ENCODE measurements around the gene ELF1. TPM values are rescaled to one million over a fixed set of nuclear protein-coding genes. Genes with fewer than 3 reads are reported as not detected.
A peak's percentile ranks its signal among the peaks of the same experiment; 100 is the strongest.

The ELF1 gene
- total and polyA plus RNA-seq, 2 of the 4 experiments (the other 2 are of a cell fraction) = 25.4 to 27.6 TPM

DNA sequence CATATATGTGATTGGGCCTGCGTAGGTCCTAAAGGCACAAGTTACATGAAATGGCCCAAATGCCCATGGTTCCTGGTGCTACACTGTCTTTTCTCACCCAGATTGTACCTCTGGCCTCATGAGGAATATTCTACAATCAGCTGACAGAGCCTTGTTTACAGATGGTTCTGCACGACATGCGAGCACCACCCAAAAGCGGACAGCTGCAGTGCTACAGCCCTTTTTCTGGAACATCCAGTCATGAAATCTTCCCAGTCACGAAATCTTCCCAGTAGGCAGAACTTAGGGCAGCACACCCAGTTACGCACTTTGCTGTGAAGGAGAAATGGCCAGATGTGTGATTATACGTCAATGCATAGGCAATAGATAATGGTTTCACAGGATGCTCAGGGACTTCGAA lies 7.7 kb upstream of the ELF1 start:
- H3K36me3 ChIP-seq (ENCODE audit: control insufficient read depth, insufficient read depth, low read length) = peaks cover 11% of the 10 kb centered on the region
- H3K79me1 ChIP-seq (ENCODE audit: low read depth in 1 of 2, low read length in 2 of 2) = peaks cover 37 to 74% of the 10 kb centered on the region in 2 experiments
- H3K4me1 ChIP-seq (ENCODE audit: control insufficient read depth, insufficient read depth, low read length) = no peaks in the 10 kb centered on the region; the same call in 1 of the 2 replicates
- intact Hi-C loops (cut with micrococcal nuclease) = no loop called here
- H4K20me1 ChIP-seq (ENCODE audit: insufficient read depth, low read length) = peaks cover 50% of the 10 kb centered on the region
- no peak overlapping the region for H3K23ac ChIP-seq (ENCODE audit: low read depth, low read length)
- no peak overlapping the region for H3K4me2 ChIP-seq (ENCODE audit: low read depth, low read length)
- ChIA-PET CTCF (no interaction called here), POLR2A (ENCODE audit: unreplicated experiment) (no interaction called here)
- in situ Hi-C loops (cut with MboI; ENCODE audit: low sequenced_read_pairs) = no loop called here
- H2BK20ac ChIP-seq (ENCODE audit: low read depth, low read length) = no peak overlapping the region
- no peak overlapping the region for H2AFZ ChIP-seq (replicated peaks; ENCODE audit: low read length, poor library complexity)
- H3K27ac ChIP-seq (ENCODE audit: insufficient read depth, low read length) = no peak overlapping the region
- 100% methylated on average over 5 of the region's 8 CpGs; no CpG with 5 or more reads in 1 of the 2 experiments for WGBS, 2 experiments (ENCODE audit: extremely low coverage in 2 of 2, insufficient read length in 1 of 2)
- no peak for ATAC-seq (ENCODE audit: low read depth)
- no peaks in the 10 kb centered on the region for H3K27me3 ChIP-seq (ENCODE audit: control insufficient read depth, insufficient read depth, low read length)
- no peak overlapping the region for H2BK15ac ChIP-seq (ENCODE audit: low read depth, low read length)
- H3K9ac ChIP-seq (ENCODE audit: low read depth, low read length) = no peak overlapping the region
- no peak overlapping the region for H2AK5ac ChIP-seq (ENCODE audit: low read depth, low read length)
- TF ChIP-seq RAD21 (IDR thresholded peaks at IDR 0.05; ENCODE audit: low read length) (no peak), FOS (IDR thresholded peaks at IDR 0.05; ENCODE audit: low read depth, low read length) (no peak), MXI1 (IDR thresholded peaks at IDR 0.05; ENCODE audit: borderline replicate concordance, low read depth, low read length) (no peak), SMC3 (IDR thresholded peaks at IDR 0.05; ENCODE audit: low read depth, low read length) (no peak), CHD1 (IDR thresholded peaks at IDR 0.05; ENCODE audit: low read depth, low read length) (no peak), MAFK (IDR thresholded peaks at IDR 0.05; ENCODE audit: low read depth, low read length) (no peak), USF2 (IDR thresholded peaks at IDR 0.05; ENCODE audit: low read depth, low read length) (no peak), CTCF (conservative IDR thresholded peaks at IDR 0.05; ENCODE audit: low read depth, low read length) (no peak)
- no peak overlapping the region for H3K18ac ChIP-seq (ENCODE audit: low read depth, low read length)
- DNase-seq = no peak
- no peak overlapping the region for H2BK5ac ChIP-seq (ENCODE audit: low read depth, low read length, poor library complexity, severe bottlenecking)
- H4K91ac ChIP-seq (ENCODE audit: insufficient read depth, low read depth, low read length) = no peak overlapping the region
- no peak overlapping the region for H3K4ac ChIP-seq (ENCODE audit: low read depth, low read length)
- no peak overlapping the region for H2BK120ac ChIP-seq (ENCODE audit: low read depth, low read length)
- H4K8ac ChIP-seq (ENCODE audit: low read depth in 2 of 2, low read length in 2 of 2) = no peak overlapping the region
- H3K9me3 ChIP-seq (ENCODE audit: control insufficient read depth, insufficient read depth, low read length) = no peaks in the 10 kb centered on the region
- H4K5ac ChIP-seq (ENCODE audit: low read depth, low read length) = no peak overlapping the region
- H2AK9ac ChIP-seq (replicated peaks; ENCODE audit: low read depth, low read length, poor library complexity) = peak overlapping the region; percentile 69
- dilution Hi-C loops (cut with HindIII; ENCODE audit: low sequenced_read_pairs, unreplicated experiment) = no loop called here
- H3K14ac ChIP-seq (replicated peaks; ENCODE audit: low read depth, low read length) = no peak overlapping the region
- peaks cover 18% of the 10 kb centered on the region; the same call in 1 of the 2 replicates for H3K9me1 ChIP-seq (ENCODE audit: insufficient read depth, low read length)
- no TSS peak for BruUV-seq (replicated peaks)
- no peak overlapping the region for H3K4me3 ChIP-seq (ENCODE audit: insufficient read depth, low read depth, low read length)
- no peak overlapping the region for H3K56ac ChIP-seq (ENCODE audit: extremely low read depth, insufficient read depth, low read length)
